Coronary artery (tissue), 2 donors: ENCODE data around the gene PRR5L.

Experiments used
- DNase-seq: peaks from one replicate; pipeline ENCODE4 v3.0.0-alpha.2; 2017; ENCODE audit warnings: low spot score
- H3K27ac ChIP-seq, 2 donors: fragments of 200-600 bp; sonication (generic); one replicate each; pipeline ENCODE4 v1.5.1; 2016 to 2019
- H3K4me3 ChIP-seq: fragments of 200-600 bp; sonication (generic); 2 replicates; pipeline ENCODE4 v1.5.1; 2016; ENCODE audit warnings: mild to moderate bottlenecking, moderate library complexity
- CTCF ChIP-seq: fragments of 200-600 bp; sonication (generic); IDR thresholded peaks from one replicate; pipeline ENCODE4 v1.5.1; 2019; ENCODE audit warnings: antibody characterized with exemption

The PRR5L gene

GRCh38 chr11:36408498-36409136 is 112.5 kb downstream of the PRR5L start:
- TF ChIP-seq CTCF: no peak
- no peak for DNase-seq
- H3K27ac ChIP-seq: peak overlapping the region in 1 of 2 donors; percentile 36
- H3K4me3 ChIP-seq: no peak overlapping the region

GRCh38 chr11:36409152-36409816 is 113.2 kb downstream of the PRR5L start:
- no peak for DNase-seq
- Histone ChIP-seq H3K27ac (peak overlapping the region in 1 of 2 donors; percentile 36), H3K4me3 (no peak overlapping the region)
- no peak for TF ChIP-seq CTCF

- TF ChIP-seq CTCF: no peak
- Histone ChIP-seq H3K27ac (peak overlapping the region in 1 of 2 donors; percentile 74), H3K4me3 (peak overlapping the region; percentile 37)
- DNase-seq: no peak
These were observed 115.1 kb downstream of the PRR5L start for GRCh38 chr11:36411202-36411640.

- no peak overlapping the region for H3K27ac ChIP-seq
- H3K4me3 ChIP-seq: no peak overlapping the region
- no peak for DNase-seq
- no peak for TF ChIP-seq CTCF
These were observed 116.8 kb downstream of the PRR5L start for GRCh38 chr11:36412781-36413383.

GRCh38 chr11:36417154-36417553 is 121.1 kb downstream of the PRR5L start:
- DNase-seq: no peak
- Histone ChIP-seq H3K4me3 (no peak overlapping the region), H3K27ac (no peak overlapping the region)
- TF ChIP-seq CTCF: no peak

- H3K27ac ChIP-seq: no peak overlapping the region
- DNase-seq: no peak
- H3K4me3 ChIP-seq: no peak overlapping the region
- no peak for TF ChIP-seq CTCF
These were observed 123.8 kb downstream of the PRR5L start for GRCh38 chr11:36419791-36420424.
